Spleen (tissue), 7 donors: ENCODE results near the gene TMEM131.

Source experiments
- CTCF ChIP-seq, 11 experiments: fragments of 200-600 bp in 7 of 11; fragments of 450-650 bp in 4 of 11; sonication (generic) in 4 of 11; IDR thresholded peaks in 8 of 11; conservative IDR thresholded peaks in 3 of 11; 1 replicate in 7 of 11; 2 replicates in 4 of 11; pipeline versions ENCODE4 v1.4.0 to v1.8.0; 2016 to 2021; ENCODE audit warnings: antibody characterized with exemption in 11 of 11, inconsistent platforms in 4 of 11, mild to moderate bottlenecking in 1 of 11
- POLR2AphosphoS5 ChIP-seq, 3 donors: sonication (generic); formaldehyde crosslinking; IDR thresholded peaks; one replicate each; pipeline ENCODE4 v1.5.1; 2017; ENCODE audit warnings: antibody characterized with exemption in 3 of 3
- donor health status: DM: no; HTN: no; CAD: no; lungs with moderate emphysema.
- donor health status: DM: no; HTN: no; CAD: no.
- donor health status: DM: no; HTN: no; CAD: no.

GRCh38 chr2:97911206-97911921, 84.4 kb downstream of the TMEM131 start:
- TF ChIP-seq POLR2AphosphoS5 (IDR thresholded peaks at IDR 0.05) (no peak), CTCF (IDR thresholded peaks at IDR 0.05 in 8 of 11, conservative IDR thresholded peaks at IDR 0.05 in 3 of 11) (no peak)
